Stomach (tissue), 9 donors: ENCODE results near the gene UMAD1. TPM values are rescaled to one million over a fixed set of nuclear protein-coding genes. Genes with fewer than 3 reads are reported as not detected.

Source experiments
- DNase-seq, 2 donors: peaks; one replicate each; pipeline versions ENCODE4 v3.0.0 to v3.0.0-alpha.2; 2013 to 2019
- H3K27ac ChIP-seq, 5 donors: fragments of 200-600 bp in 4 of 5; sonication (generic) in 4 of 5; one replicate each; pipeline ENCODE4 v1.5.1; 2013 to 2019; ENCODE audit warnings: mild to moderate bottlenecking in 1 of 5, moderate library complexity in 1 of 5
- H3K27me3 ChIP-seq, 3 donors: fragments of 200-600 bp; sonication (generic); one replicate each; pipeline ENCODE4 v1.5.1; 2017 to 2019; ENCODE audit warnings: mixed run types in 1 of 3
- H3K36me3 ChIP-seq, 4 donors: fragments of 200-600 bp; sonication (generic); 1 replicate in 3 of 4; 2 replicates in 1 of 4; pipeline ENCODE4 v1.5.1; 2016 to 2019
- H3K4me1 ChIP-seq, 4 donors: fragments of 200-600 bp; sonication (generic); one replicate each; pipeline ENCODE4 v1.5.1; 2016 to 2019
- H3K4me3 ChIP-seq, 4 donors: fragments of 200-600 bp; sonication (generic) in 3 of 4; one replicate each; pipeline ENCODE4 v1.5.1; 2016 to 2019; ENCODE audit warnings: mild to moderate bottlenecking in 1 of 4
- H3K9me3 ChIP-seq, 4 donors: fragments of 200-600 bp; sonication (generic); one replicate each; pipeline ENCODE4 v1.5.1; 2016 to 2019
- EP300 ChIP-seq: sonication (generic); formaldehyde crosslinking; IDR thresholded peaks from one replicate; pipeline ENCODE4 v1.6.1; 2017; ENCODE audit warnings: antibody characterized with exemption
- POLR2A ChIP-seq, 4 donors: fragments of 450-650 bp; IDR thresholded peaks; one replicate each; pipeline ENCODE4 v1.6.1; 2016; ENCODE audit warnings: antibody characterized with exemption in 4 of 4, control low read depth in 2 of 4, mild to moderate bottlenecking in 1 of 4, moderate library complexity in 1 of 4
- POLR2AphosphoS5 ChIP-seq, 3 donors: sonication (generic); formaldehyde crosslinking; IDR thresholded peaks; one replicate each; pipeline ENCODE4 v1.6.1; 2016; ENCODE audit warnings: antibody characterized with exemption in 3 of 3
- WGBS, 5 donors: extraction: QIAGEN DNeasy Blood & Tissue Kit in 3 of 5; methylation state at CpG; one replicate each; pipeline versions ENCODE4 v1.1.5 to v1.1.7; 2013 to 2018; 5-methylcytosine and 5-hydroxymethylcytosine counted together
- intact Hi-C: fragments of 100-400 bp; cut with DNase I; formaldehyde crosslinking; loops from one replicate; pipeline ENCODE4 v1.15.1; 2023; ENCODE audit warnings: low total_unique reads
- polyA plus RNA-seq, 3 donors: library from polyadenylated mRNA; stranded (reverse); fragments of 200-250 nt; gene quantifications; one replicate each; pipeline ENCODE4 v1.2.3, GENCODE V29; 2013
- total RNA-seq, 5 donors: library from RNA; depleted of rRNA; stranded (reverse); fragments of >200 nt; gene quantifications; one replicate each; pipeline versions ENCODE4 v1.1.0 to v1.2.3, GENCODE V29; 2014 to 2016
- TF ChIP-seq, protein P1 (sequence below), 7 experiments: fragments of 450-650 bp in 4 of 7; fragments of 200-600 bp in 3 of 7; sonication (generic) in 3 of 7; IDR thresholded peaks; one replicate each; pipeline ENCODE4 v1.5.1; 2016 to 2019; ENCODE audit warnings: antibody characterized with exemption in 7 of 7, control low read depth in 2 of 7, mild to moderate bottlenecking in 1 of 7
- donor health status: healthy with polysubstance abuse.
- donor health status: Bipolar disorder and iron deficiency.
- donor health status: healthy.

Gene UMAD1
- total and polyA plus RNA-seq, 8 donors: 7.8 to 175 (median 30.1) TPM

DNA sequence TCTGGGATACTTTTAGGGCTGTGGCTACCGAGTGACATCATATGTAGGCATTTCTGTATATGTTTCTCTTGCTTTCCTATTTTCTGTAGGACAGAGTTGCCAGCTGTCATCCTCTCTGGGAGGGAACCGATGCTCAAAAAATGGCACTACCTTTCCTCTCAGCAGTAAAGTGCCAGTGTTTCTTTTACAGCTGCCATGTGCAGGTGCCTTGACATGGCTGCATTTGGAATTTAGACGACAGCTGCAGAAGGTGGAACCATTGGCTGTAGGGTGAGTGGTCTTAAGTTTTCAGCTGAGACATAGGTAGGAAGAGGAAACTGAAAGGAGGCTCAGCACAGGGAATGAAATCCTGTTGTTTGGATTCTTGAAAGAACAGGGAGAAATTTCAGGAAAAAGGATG is 98.1 kb downstream of the UMAD1 start:
- Histone ChIP-seq H3K4me1 (peaks cover 0 to 36% (median 9%) of the 10 kb centered on the region in 4 donors), H3K27me3 (no peaks in the 10 kb centered on the region), H3K9me3 (no peaks in the 10 kb centered on the region), H3K4me3 (no peak overlapping the region), H3K36me3 (no peaks in the 10 kb centered on the region), H3K27ac (no peak overlapping the region)
- 83 to 97% (median 93%) methylated on average over 3 of the region's 3 CpGs for WGBS, 5 donors
- TF ChIP-seq POLR2A (IDR thresholded peaks at IDR 0.05): no peak
- TF ChIP-seq, protein P1, sequence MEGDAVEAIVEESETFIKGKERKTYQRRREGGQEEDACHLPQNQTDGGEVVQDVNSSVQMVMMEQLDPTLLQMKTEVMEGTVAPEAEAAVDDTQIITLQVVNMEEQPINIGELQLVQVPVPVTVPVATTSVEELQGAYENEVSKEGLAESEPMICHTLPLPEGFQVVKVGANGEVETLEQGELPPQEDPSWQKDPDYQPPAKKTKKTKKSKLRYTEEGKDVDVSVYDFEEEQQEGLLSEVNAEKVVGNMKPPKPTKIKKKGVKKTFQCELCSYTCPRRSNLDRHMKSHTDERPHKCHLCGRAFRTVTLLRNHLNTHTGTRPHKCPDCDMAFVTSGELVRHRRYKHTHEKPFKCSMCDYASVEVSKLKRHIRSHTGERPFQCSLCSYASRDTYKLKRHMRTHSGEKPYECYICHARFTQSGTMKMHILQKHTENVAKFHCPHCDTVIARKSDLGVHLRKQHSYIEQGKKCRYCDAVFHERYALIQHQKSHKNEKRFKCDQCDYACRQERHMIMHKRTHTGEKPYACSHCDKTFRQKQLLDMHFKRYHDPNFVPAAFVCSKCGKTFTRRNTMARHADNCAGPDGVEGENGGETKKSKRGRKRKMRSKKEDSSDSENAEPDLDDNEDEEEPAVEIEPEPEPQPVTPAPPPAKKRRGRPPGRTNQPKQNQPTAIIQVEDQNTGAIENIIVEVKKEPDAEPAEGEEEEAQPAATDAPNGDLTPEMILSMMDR (IDR thresholded peaks at IDR 0.05): no peak
- no peak for TF ChIP-seq EP300
- no peak for TF ChIP-seq POLR2AphosphoS5 (IDR thresholded peaks at IDR 0.05)
- intact Hi-C loops: no loop called here
- no peak for DNase-seq

DNA sequence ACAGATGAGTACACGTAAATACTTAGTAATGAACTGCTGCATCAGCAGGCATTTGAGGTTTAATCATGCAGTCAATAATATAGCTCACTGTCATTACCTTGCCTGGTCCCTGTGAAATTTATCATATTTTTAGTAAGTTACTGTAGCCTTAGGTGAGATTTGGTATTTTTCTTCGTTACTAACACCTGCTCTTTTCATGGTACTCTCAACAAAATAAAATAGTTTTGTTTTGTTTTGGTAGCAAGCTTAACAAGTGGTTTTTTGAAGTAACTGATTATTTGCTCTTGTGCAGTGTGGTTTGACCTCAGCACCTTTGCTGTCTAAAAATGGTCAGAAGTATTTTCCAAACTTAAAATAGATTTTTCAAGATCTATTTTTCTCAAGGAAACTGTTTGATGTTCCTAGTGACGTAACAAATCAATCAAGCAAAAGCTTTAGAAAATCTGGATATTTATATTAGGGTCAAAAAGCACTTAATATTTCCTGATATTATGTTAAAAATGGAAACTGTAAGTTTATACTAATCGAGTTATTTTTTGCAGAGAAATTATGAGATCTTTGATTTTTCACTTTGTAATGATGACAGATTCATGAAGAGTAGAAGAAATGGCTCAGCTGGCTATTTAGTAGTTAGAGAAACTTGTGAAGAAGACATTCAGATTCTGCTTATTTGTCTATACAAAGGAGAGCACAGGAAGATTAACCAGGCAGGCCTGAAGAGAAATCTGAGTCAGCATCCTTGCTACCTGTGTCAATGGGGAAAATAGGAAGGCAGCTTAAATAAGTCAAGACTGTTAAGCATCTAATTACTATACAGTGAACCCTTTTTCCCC is 98.9 kb downstream of the UMAD1 start:
- Histone ChIP-seq H3K36me3 (no peaks in the 10 kb centered on the region), H3K4me1 (peaks cover 0 to 33% (median 9%) of the 10 kb centered on the region in 4 donors), H3K27ac (no peak overlapping the region), H3K27me3 (no peaks in the 10 kb centered on the region), H3K4me3 (no peak overlapping the region), H3K9me3 (no peaks in the 10 kb centered on the region)
- WGBS, 5 donors: 65 to 78% (median 72%) methylated on average over 4 of the region's 4 CpGs
- TF ChIP-seq, protein P1 (IDR thresholded peaks at IDR 0.05): no peak
- TF ChIP-seq EP300 (no peak), POLR2A (IDR thresholded peaks at IDR 0.05) (no peak), POLR2AphosphoS5 (IDR thresholded peaks at IDR 0.05) (no peak)
- DNase-seq: no peak
- intact Hi-C loops: no loop called here

DNA sequence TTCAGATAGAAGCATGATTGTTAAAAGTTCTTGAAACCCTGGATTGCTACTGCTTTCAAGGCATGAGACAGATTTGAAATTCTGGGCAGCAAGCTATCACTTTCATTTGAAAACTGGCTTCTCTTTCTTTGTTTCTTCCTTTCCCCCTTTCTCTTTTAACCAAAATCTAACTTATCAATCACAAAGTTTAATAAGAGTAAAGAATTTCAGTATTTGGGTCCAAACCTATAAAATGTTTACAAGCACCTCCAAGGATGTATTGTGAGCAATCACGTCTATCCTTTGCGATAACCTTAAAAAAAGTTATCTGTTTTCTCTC is 99.4 kb downstream of the UMAD1 start:
- H3K27me3 ChIP-seq: no peaks in the 10 kb centered on the region
- H3K9me3 ChIP-seq: no peaks in the 10 kb centered on the region
- TF ChIP-seq POLR2AphosphoS5 (IDR thresholded peaks at IDR 0.05): no peak
- TF ChIP-seq EP300: no peak
- TF ChIP-seq POLR2A (IDR thresholded peaks at IDR 0.05): no peak
- TF ChIP-seq, protein P1 (IDR thresholded peaks at IDR 0.05): no peak
- 79 to 91% (median 88%) methylated on average over 2 of the region's 2 CpGs for WGBS, 5 donors
- intact Hi-C loops: no loop called here
- no peak overlapping the region for H3K27ac ChIP-seq
- no peak overlapping the region for H3K4me3 ChIP-seq
- no peak for DNase-seq
- H3K36me3 ChIP-seq: no peaks in the 10 kb centered on the region
- peaks cover 0 to 33% (median 10%) of the 10 kb centered on the region in 4 donors for H3K4me1 ChIP-seq

DNA sequence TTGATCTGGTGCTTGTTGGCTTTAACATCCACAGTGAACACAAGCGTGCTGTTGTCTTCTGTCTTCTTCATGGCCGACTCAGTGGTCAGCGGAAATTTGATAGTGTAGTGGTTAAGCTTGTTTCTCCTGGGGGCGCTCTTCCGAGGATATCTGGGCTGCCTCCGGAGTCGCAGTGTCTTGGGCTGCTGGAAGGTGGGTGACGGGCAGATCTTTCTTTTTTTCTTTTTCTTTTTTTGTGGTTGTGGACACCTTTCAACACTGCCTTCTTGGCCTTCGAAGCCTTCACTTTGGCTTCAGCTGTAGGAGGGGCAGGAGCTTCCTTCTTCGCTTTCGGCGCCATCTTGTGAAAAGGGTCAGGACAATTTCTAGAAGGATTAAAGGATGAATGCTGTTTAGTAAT is 101.7 kb downstream of the UMAD1 start:
- Histone ChIP-seq H3K4me3 (no peak overlapping the region), H3K4me1 (peaks cover 0 to 52% (median 18%) of the 10 kb centered on the region in 4 donors), H3K9me3 (no peaks in the 10 kb centered on the region), H3K36me3 (no peaks in the 10 kb centered on the region), H3K27ac (no peak overlapping the region), H3K27me3 (no peaks in the 10 kb centered on the region)
- intact Hi-C loops: no loop called here
- DNase-seq: no peak
- no peak for TF ChIP-seq POLR2AphosphoS5 (IDR thresholded peaks at IDR 0.05)
- no peak for TF ChIP-seq POLR2A (IDR thresholded peaks at IDR 0.05)
- TF ChIP-seq, protein P1 (IDR thresholded peaks at IDR 0.05): no peak
- WGBS, 5 donors: 96 to 98% (median 98%) methylated on average over 12 of the region's 12 CpGs
